ENCODE results near the gene OTX2. TPM values are rescaled to one million over a fixed set of nuclear protein-coding genes. Genes with fewer than 3 reads are reported as not detected.

The OTX2 gene
- polyA plus RNA-seq, 1 of the 3 experiments (the other 2 are of a cell fraction), result not detected

- no peak overlapping the region for H2AFZ ChIP-seq (ENCODE audit: low read depth)
- no peaks in the 10 kb centered on the region; the same call in 1 of the 2 replicates for H3K27me3 ChIP-seq (ENCODE audit: insufficient read depth)
- DNase-seq, result no peak
- H3K9me2 ChIP-seq, result no peaks in the 10 kb centered on the region
- no peaks in the 10 kb centered on the region for H3K36me3 ChIP-seq (replicated peaks in 1 of 2; ENCODE audit: control insufficient read depth in 1 of 2, insufficient read depth in 2 of 2, low read length in 1 of 2)
- no peaks in the 10 kb centered on the region for H3K9me3 ChIP-seq
- H4K20me1 ChIP-seq (ENCODE audit: insufficient read depth), result no peaks in the 10 kb centered on the region
- WGBS (ENCODE audit: low lambda C conversion rate), result 15% methylated on average over 4 of the region's 4 CpGs
- no peak overlapping the region for H3K4me3 ChIP-seq (ENCODE audit: low read depth in 2 of 2, low read length in 1 of 2)
- H3K27ac ChIP-seq (ENCODE audit: low read depth in 2 of 2, low read length in 1 of 2), result no peak overlapping the region
- ChIA-PET POLR2A (no interaction called here), CTCF (no interaction called here)
- no peaks in the 10 kb centered on the region for H3K79me2 ChIP-seq (ENCODE audit: insufficient read depth)
- H3F3A ChIP-seq (replicated peaks; ENCODE audit: insufficient read depth), result no peaks in the 10 kb centered on the region
- H3K9ac ChIP-seq, result no peak overlapping the region
- TF ChIP-seq USF1 (IDR thresholded peaks at IDR 0.05; ENCODE audit: borderline replicate concordance, low read depth), result no peak
- no peak for TF ChIP-seq FOSL2 (IDR thresholded peaks at IDR 0.05; ENCODE audit: borderline replicate concordance, low read depth)
- no peak for TF ChIP-seq TEAD4 (IDR thresholded peaks at IDR 0.05; ENCODE audit: borderline replicate concordance, insufficient read depth)
- TF ChIP-seq YY1 (IDR thresholded peaks at IDR 0.05; ENCODE audit: low read depth), result no peak
- TF ChIP-seq CTCF (IDR thresholded peaks at IDR 0.05), result no peak
- TF ChIP-seq TAF1 (IDR thresholded peaks at IDR 0.05; ENCODE audit: borderline replicate concordance, low read depth, low read length), result no peak
- no peak overlapping the region for H3K4me2 ChIP-seq
- no peaks in the 10 kb centered on the region; a peak in 1 of 4 replicates for H3K4me1 ChIP-seq (ENCODE audit: control insufficient read depth in 1 of 2, insufficient read depth in 2 of 2, low read depth in 1 of 2, low read length in 1 of 2)
These were observed 18.9 kb upstream of the OTX2 start for GRCh38 chr14:56829151-56829550.

- no peak overlapping the region for H3K4me2 ChIP-seq
- H3K27ac ChIP-seq (ENCODE audit: low read depth in 2 of 2, low read length in 1 of 2), result no peak overlapping the region
- POLR2A ChIA-PET, result no interaction called here
- no peaks in the 10 kb centered on the region for H3K36me3 ChIP-seq (replicated peaks in 1 of 2; ENCODE audit: control insufficient read depth in 1 of 2, insufficient read depth in 2 of 2, low read length in 1 of 2)
- no peaks in the 10 kb centered on the region for H4K20me1 ChIP-seq (ENCODE audit: insufficient read depth)
- TF ChIP-seq EP300 (IDR thresholded peaks at IDR 0.05; ENCODE audit: borderline replicate concordance in 1 of 2, low read depth in 1 of 2, low read length in 1 of 2) (no peak), GATA2 (CRISPR knock-in tag; IDR thresholded peaks at IDR 0.05) (no peak), NFIC (IDR thresholded peaks at IDR 0.05; ENCODE audit: borderline replicate concordance) (no peak)
- WGBS (ENCODE audit: low lambda C conversion rate), result 13% methylated on average over 4 of the region's 4 CpGs
- no peaks in the 10 kb centered on the region; the same call in 1 of the 2 replicates for H3K27me3 ChIP-seq (ENCODE audit: insufficient read depth)
- no peaks in the 10 kb centered on the region for H3F3A ChIP-seq (replicated peaks; ENCODE audit: insufficient read depth)
- no peak overlapping the region for H3K9ac ChIP-seq
- no peaks in the 10 kb centered on the region; a peak in 1 of 4 replicates for H3K4me1 ChIP-seq (ENCODE audit: control insufficient read depth in 1 of 2, insufficient read depth in 2 of 2, low read depth in 1 of 2, low read length in 1 of 2)
- no peak for DNase-seq
- H3K9me2 ChIP-seq, result no peaks in the 10 kb centered on the region
- no peaks in the 10 kb centered on the region for H3K9me3 ChIP-seq
- no peaks in the 10 kb centered on the region for H3K79me2 ChIP-seq (ENCODE audit: insufficient read depth)
- H3K4me3 ChIP-seq (ENCODE audit: low read depth in 2 of 2, low read length in 1 of 2), result no peak overlapping the region
- CTCF ChIA-PET, result no interaction called here
- no peak overlapping the region for H2AFZ ChIP-seq (ENCODE audit: low read depth)
These were observed 15.9 kb upstream of the OTX2 start for GRCh38 chr14:56826214-56826613.
